ENCODE results near the gene C20orf144. TPM values are rescaled to one million over a fixed set of nuclear protein-coding genes. Genes with fewer than 3 reads are reported as not detected.
"Not testable (repeated sequence)": the region's sequence is repeated elsewhere in the genome, so short reads cannot be mapped to it uniquely, and the experiment has no call there.

The C20orf144 gene
- total RNA-seq, 1 experiment from 2014 or later, result 0.18 TPM

- H3K27me3 ChIP-seq (replicated peaks), result no peaks in the 10 kb centered on the region
- no peak for DNase-seq (ENCODE audit: low read depth in 1 of 2, low spot score in 2 of 2)
- no peak overlapping the region for H3K4me3 ChIP-seq
- peaks cover 12% of the 10 kb centered on the region for H3K4me1 ChIP-seq (replicated peaks)
- H3K36me3 ChIP-seq, result no peaks in the 10 kb centered on the region
- H3K9me3 ChIP-seq (replicated peaks), result no peaks in the 10 kb centered on the region
- no peak overlapping the region for H3K27ac ChIP-seq
These were observed 32.5 kb downstream of the C20orf144 start for GRCh38 chr20:33694639-33695012.

GRCh38 chr20:33696448-33696847 is 34.3 kb downstream of the C20orf144 start:
- no peaks in the 10 kb centered on the region for H3K36me3 ChIP-seq
- no peaks in the 10 kb centered on the region for H3K27me3 ChIP-seq (replicated peaks)
- H3K4me3 ChIP-seq, result no peak overlapping the region
- H3K9me3 ChIP-seq (replicated peaks), result no peaks in the 10 kb centered on the region
- no peak for DNase-seq (ENCODE audit: low read depth in 1 of 2, low spot score in 2 of 2)
- H3K4me1 ChIP-seq (replicated peaks), result no peaks in the 10 kb centered on the region
- no peak overlapping the region for H3K27ac ChIP-seq

- Histone ChIP-seq H3K36me3 (no peaks in the 10 kb centered on the region), H3K9me3 (replicated peaks) (no peaks in the 10 kb centered on the region), H3K4me1 (replicated peaks) (no peaks in the 10 kb centered on the region), H3K27me3 (replicated peaks) (no peaks in the 10 kb centered on the region), H3K27ac (no peak overlapping the region), H3K4me3 (no peak overlapping the region)
- no peak for DNase-seq (ENCODE audit: low read depth in 1 of 2, low spot score in 2 of 2)
These were observed 35.0 kb downstream of the C20orf144 start for GRCh38 chr20:33697129-33697528.

GRCh38 chr20:33698966-33699365 is 36.8 kb downstream of the C20orf144 start:
- not testable (repeated sequence) for H3K9me3 ChIP-seq (replicated peaks); H3K4me3 ChIP-seq; DNase-seq (ENCODE audit: low read depth in 1 of 2, low spot score in 2 of 2); H3K36me3 ChIP-seq; H3K27ac ChIP-seq; H3K27me3 ChIP-seq (replicated peaks); H3K4me1 ChIP-seq (replicated peaks)

GRCh38 chr20:33700696-33701441 is 38.7 kb downstream of the C20orf144 start:
- not testable (repeated sequence) for H3K27me3 ChIP-seq (replicated peaks); H3K4me1 ChIP-seq (replicated peaks); H3K9me3 ChIP-seq (replicated peaks); DNase-seq (ENCODE audit: low read depth in 1 of 2, low spot score in 2 of 2); H3K27ac ChIP-seq; H3K36me3 ChIP-seq; H3K4me3 ChIP-seq

- Histone ChIP-seq H3K4me1 (replicated peaks) (no peaks in the 10 kb centered on the region), H3K4me3 (no peak overlapping the region), H3K27me3 (replicated peaks) (no peaks in the 10 kb centered on the region), H3K36me3 (peaks cover under 1% of the 10 kb centered on the region; the same call in 1 of the 2 replicates), H3K9me3 (replicated peaks) (no peaks in the 10 kb centered on the region), H3K27ac (no peak overlapping the region)
- DNase-seq (ENCODE audit: low read depth in 1 of 2, low spot score in 2 of 2), result no peak
These were observed 39.7 kb downstream of the C20orf144 start for GRCh38 chr20:33701629-33702450.

- Histone ChIP-seq H3K4me1 (replicated peaks) (no peaks in the 10 kb centered on the region), H3K4me3 (no peak overlapping the region), H3K9me3 (replicated peaks) (no peaks in the 10 kb centered on the region), H3K27ac (no peak overlapping the region), H3K36me3 (peaks cover 9% of the 10 kb centered on the region; the same call in 1 of the 2 replicates), H3K27me3 (replicated peaks) (no peaks in the 10 kb centered on the region)
- no peak for DNase-seq (ENCODE audit: low read depth in 1 of 2, low spot score in 2 of 2)
These were observed 40.7 kb downstream of the C20orf144 start for GRCh38 chr20:33702861-33703260.

- Histone ChIP-seq H3K4me3 (no peak overlapping the region), H3K27me3 (replicated peaks) (no peaks in the 10 kb centered on the region), H3K4me1 (replicated peaks) (no peaks in the 10 kb centered on the region), H3K9me3 (replicated peaks) (no peaks in the 10 kb centered on the region), H3K27ac (no peak overlapping the region), H3K36me3 (peaks cover 9% of the 10 kb centered on the region; the same call in 1 of the 2 replicates)
- no peak for DNase-seq (ENCODE audit: low read depth in 1 of 2, low spot score in 2 of 2)
These were observed 41.5 kb downstream of the C20orf144 start for GRCh38 chr20:33703498-33704137.

- peaks cover 9% of the 10 kb centered on the region; the same call in 1 of the 2 replicates for H3K36me3 ChIP-seq
- no peaks in the 10 kb centered on the region for H3K9me3 ChIP-seq (replicated peaks)
- H3K27me3 ChIP-seq (replicated peaks), result no peaks in the 10 kb centered on the region
- no peak overlapping the region for H3K4me3 ChIP-seq
- DNase-seq (ENCODE audit: low read depth in 1 of 2, low spot score in 2 of 2), result no peak
- H3K4me1 ChIP-seq (replicated peaks), result no peaks in the 10 kb centered on the region
- no peak overlapping the region for H3K27ac ChIP-seq
These were observed 42.2 kb downstream of the C20orf144 start for GRCh38 chr20:33704197-33704924.

- H3K4me1 ChIP-seq (replicated peaks), result no peaks in the 10 kb centered on the region
These were observed 45.5 kb downstream of the C20orf144 start for GRCh38 chr20:33707668-33708067.

GRCh38 chr20:33709398-33709797 is 47.3 kb downstream of the C20orf144 start:
- H3K9me3 ChIP-seq (replicated peaks), result no peaks in the 10 kb centered on the region
- H3K4me1 ChIP-seq (replicated peaks), result no peaks in the 10 kb centered on the region
- H3K27ac ChIP-seq, result no peak overlapping the region
- H3K4me3 ChIP-seq, result no peak overlapping the region
- no peaks in the 10 kb centered on the region for H3K27me3 ChIP-seq (replicated peaks)
- DNase-seq (ENCODE audit: low read depth in 1 of 2, low spot score in 2 of 2), result no peak
- peaks cover 27% of the 10 kb centered on the region for H3K36me3 ChIP-seq

More at GRCh38 chr20:33707668-33708067, 45.5 kb downstream of the C20orf144 start:
- Histone ChIP-seq H3K4me3 (no peak overlapping the region), H3K9me3 (replicated peaks) (no peaks in the 10 kb centered on the region), H3K27ac (no peak overlapping the region), H3K36me3 (peaks cover 17% of the 10 kb centered on the region), H3K27me3 (replicated peaks) (no peaks in the 10 kb centered on the region)
- DNase-seq (ENCODE audit: low read depth in 1 of 2, low spot score in 2 of 2), result no peak

GRCh38 chr20:33709905-33710541 is 47.9 kb downstream of the C20orf144 start:
- no peak overlapping the region for H3K4me3 ChIP-seq
- DNase-seq (ENCODE audit: low read depth in 1 of 2, low spot score in 2 of 2), result no peak
- no peaks in the 10 kb centered on the region for H3K4me1 ChIP-seq (replicated peaks)
- H3K36me3 ChIP-seq, result peaks cover 27% of the 10 kb centered on the region
- no peaks in the 10 kb centered on the region for H3K27me3 ChIP-seq (replicated peaks)
- H3K9me3 ChIP-seq (replicated peaks), result no peaks in the 10 kb centered on the region
- H3K27ac ChIP-seq, result no peak overlapping the region

Measured in SJSA1 (cell line).